Right lobe of liver (tissue), 6 donors: ENCODE measurements around the gene POU2F1. TPM values are rescaled to one million over a fixed set of nuclear protein-coding genes. Genes with fewer than 3 reads are reported as not detected.

ENCODE experiments used
- ATAC-seq, 4 donors: fragments of 200-7000 bp; cut with Tn5 transposase; one replicate each; pipeline ENCODE4 v1.9.1; 2020; ENCODE audit warnings: mild to moderate bottlenecking in 4 of 4, moderate library complexity in 4 of 4
- DNase-seq, 3 donors: peaks; one replicate each; pipeline ENCODE4 v3.0.0-alpha.2; 2020
- H3K27ac ChIP-seq, 3 donors: fragments of 200-600 bp; one replicate each; pipeline ENCODE4 v1.8.0; 2022
- H3K27me3 ChIP-seq, 2 donors: fragments of 200-600 bp; one replicate each; pipeline ENCODE4 v1.8.0; 2022
- H3K36me3 ChIP-seq, 4 donors: fragments of 200-600 bp; sonication (generic) in 1 of 4; one replicate each; pipeline versions ENCODE4 v1.5.1 to v1.8.0; 2017 to 2022; ENCODE audit warnings: control low read depth in 1 of 4
- H3K4me1 ChIP-seq, 4 donors: fragments of 200-600 bp; sonication (generic) in 1 of 4; one replicate each; pipeline versions ENCODE4 v1.5.1 to v1.8.0; 2017 to 2022; ENCODE audit warnings: control low read depth in 1 of 4
- H3K4me3 ChIP-seq, 3 donors: fragments of 200-600 bp; one replicate each; pipeline ENCODE4 v1.8.0; 2022
- H3K9me3 ChIP-seq, 4 donors: fragments of 200-600 bp; sonication (generic) in 1 of 4; one replicate each; pipeline versions ENCODE4 v1.5.1 to v1.8.0; 2017 to 2022; ENCODE audit warnings: control low read depth in 1 of 4
- CTCF ChIP-seq, 4 donors: fragments of 200-600 bp in 3 of 4; fragments of 450-650 bp in 1 of 4; IDR thresholded peaks; one replicate each; pipeline versions ENCODE4 v1.5.1 to v1.8.0; 2016 to 2022; ENCODE audit warnings: antibody characterized with exemption in 4 of 4, mild to moderate bottlenecking in 2 of 4
- POLR2A ChIP-seq: fragments of 450-650 bp; IDR thresholded peaks from one replicate; pipeline ENCODE4 v1.6.1; 2017; ENCODE audit warnings: antibody characterized with exemption, mild to moderate bottlenecking
- WGBS: methylation state at CpG from one replicate; pipeline ENCODE4 v1.1.6; 2018; ENCODE audit warnings: low coverage, low lambda C conversion rate; ENCODE audit not compliant: insufficient coverage; ENCODE audit errors: missing lambda C conversion rate; 5-methylcytosine and 5-hydroxymethylcytosine counted together
- intact Hi-C, 2 donors: fragments of 100-400 bp; cut with DNase I; formaldehyde crosslinking; loops; one replicate each; pipeline versions ENCODE4 v1.11.2 to v1.14.1; 2022
- total RNA-seq, 6 experiments: library from RNA; depleted of rRNA in 2 of 6; stranded (reverse); fragments of >200 nt in 2 of 6; fragmentation: NEBNext Ultra II Directional in 3 of 6; extraction: Animal tissue kit (Norgen Biotek cat#: 25700) in 3 of 6; gene quantifications; one replicate each; pipeline versions ENCODE4 v1.1.0 to v1.2.4, GENCODE V29; 2016 to 2023
- donor health status: DM: no; HTN: yes; CAD: no.
- donor health status: DM: no; HTN: no; CAD: no.
- donor health status: DM: no; HTN: no; CAD: no.
- donor health status: DM: no; HTN: yes; CAD: no.
- donor health status: DM: no; HTN: yes; CAD: no.

Gene POU2F1
- total RNA-seq, 6 experiments from 2014 or later: 4.8 to 10.3 (median 6.2) TPM

- TF ChIP-seq CTCF (IDR thresholded peaks at IDR 0.05): no peak
- no peak for TF ChIP-seq POLR2A
- Histone ChIP-seq H3K36me3 (no peaks in the 10 kb centered on the region), H3K4me1 (no peaks in the 10 kb centered on the region), H3K4me3 (no peak overlapping the region), H3K27me3 (no peaks in the 10 kb centered on the region), H3K9me3 (no peaks in the 10 kb centered on the region), H3K27ac (no peak overlapping the region)
- DNase-seq: no peak
- intact Hi-C loops: no loop called here
- ATAC-seq: no peak
- 89% methylated on average over 15 of the region's 15 CpGs for WGBS
Observed at GRCh38 chr1:167210966-167211674, 9.6 kb upstream of the POU2F1 start.

- TF ChIP-seq CTCF (IDR thresholded peaks at IDR 0.05) (no peak), POLR2A (no peak)
- no peaks in the 10 kb centered on the region for H3K4me1 ChIP-seq
- no peaks in the 10 kb centered on the region for H3K36me3 ChIP-seq
- DNase-seq (no peak), ATAC-seq (no peak)
- H3K4me3 ChIP-seq: no peak overlapping the region
- no peaks in the 10 kb centered on the region for H3K9me3 ChIP-seq
- intact Hi-C loops: no loop called here
- no peak overlapping the region for H3K27ac ChIP-seq
- H3K27me3 ChIP-seq: no peaks in the 10 kb centered on the region
Observed at GRCh38 chr1:167212025-167212424, 8.7 kb upstream of the POU2F1 start.

- ATAC-seq: no peak
- TF ChIP-seq POLR2A (no peak), CTCF (IDR thresholded peaks at IDR 0.05) (no peak)
- Histone ChIP-seq H3K4me3 (no peak overlapping the region), H3K36me3 (no peaks in the 10 kb centered on the region), H3K9me3 (no peaks in the 10 kb centered on the region), H3K4me1 (peaks cover 0 to 4% (median 0%) of the 10 kb centered on the region in 4 donors), H3K27ac (no peak overlapping the region), H3K27me3 (no peaks in the 10 kb centered on the region)
- intact Hi-C loops: no loop called here
- DNase-seq: no peak
Observed at GRCh38 chr1:167216809-167217208, 3.9 kb upstream of the POU2F1 start.

- DNase-seq: no peak
Observed at GRCh38 chr1:167219194-167219593, 1.5 kb upstream of the POU2F1 start.

More at GRCh38 chr1:167219194-167219593, 1.5 kb upstream of the POU2F1 start:
- Histone ChIP-seq H3K4me1 (peaks cover 0 to 20% (median 9%) of the 10 kb centered on the region in 4 donors), H3K36me3 (no peaks in the 10 kb centered on the region), H3K27ac (peak overlapping the region in 1 of 3 donors; percentile 74), H3K27me3 (no peaks in the 10 kb centered on the region), H3K9me3 (no peaks in the 10 kb centered on the region), H3K4me3 (peak overlapping the region; percentile 77 to 94 (median 85))
- 52% methylated on average over 5 of the region's 5 CpGs for WGBS
- intact Hi-C loops: no loop called here
- ATAC-seq: no peak
- TF ChIP-seq POLR2A (no peak), CTCF (IDR thresholded peaks at IDR 0.05) (no peak)
